ENCODE results near the gene SLC25A44. TPM values are rescaled to one million over a fixed set of nuclear protein-coding genes. Genes with fewer than 3 reads are reported as not detected.
"Not testable (repeated sequence)": the region's sequence is repeated elsewhere in the genome, so short reads cannot be mapped to it uniquely, and the experiment has no call there.

SLC25A44 gene
- total RNA-seq, 1 donor from 2014 or later = 34.3 TPM

GRCh38 chr1:156200044-156200443 is 6.1 kb downstream of the SLC25A44 start:
- intact Hi-C loops (cut with micrococcal nuclease) = no loop called here

- intact Hi-C loops (cut with micrococcal nuclease) = no loop called here
Measured at GRCh38 chr1:156203331-156203730, 9.4 kb downstream of the SLC25A44 start.

- intact Hi-C loops (cut with micrococcal nuclease) = no loop called here
Measured at GRCh38 chr1:156204686-156205085, 10.8 kb downstream of the SLC25A44 start.

- intact Hi-C loops (cut with micrococcal nuclease) = no loop called here
Measured at GRCh38 chr1:156211243-156211642, 17.3 kb downstream of the SLC25A44 start.

GRCh38 chr1:156212130-156212529 is 18.2 kb downstream of the SLC25A44 start:
- intact Hi-C loops (cut with micrococcal nuclease) = loop anchor here (1.0 kb wide), 2 partner anchors 19 to 70 kb away; partner anchors contain the start of gene SMG5

GRCh38 chr1:156212833-156213643 is 19.1 kb downstream of the SLC25A44 start, which contains the start of gene PMF1:
TSS of gene PMF1 (plus strand) at chr1:156213007. CDS start at chr1:156213016, 9 bp downstream.
- intact Hi-C loops (cut with micrococcal nuclease) = loop anchor here (1.0 kb wide), 2 partner anchors 20 to 69 kb away; partner anchors contain the start of gene SMG5

GRCh38 chr1:156213644-156213966 is 19.7 kb downstream of the SLC25A44 start:
- intact Hi-C loops (cut with micrococcal nuclease) = no loop called here

GRCh38 chr1:156214024-156214748 is 20.3 kb downstream of the SLC25A44 start:
- intact Hi-C loops (cut with micrococcal nuclease) = no loop called here

GRCh38 chr1:156216361-156217086 is 22.6 kb downstream of the SLC25A44 start:
- intact Hi-C loops (cut with micrococcal nuclease) = not testable (repeated sequence)

GRCh38 chr1:156217871-156218270 is 24.0 kb downstream of the SLC25A44 start:
- intact Hi-C loops (cut with micrococcal nuclease) = no loop called here

GRCh38 chr1:156220226-156220625 is 26.3 kb downstream of the SLC25A44 start:
- intact Hi-C loops (cut with micrococcal nuclease) = no loop called here

GRCh38 chr1:156221986-156222692 is 28.2 kb downstream of the SLC25A44 start:
- intact Hi-C loops (cut with micrococcal nuclease) = no loop called here

GRCh38 chr1:156225677-156226014 is 31.7 kb downstream of the SLC25A44 start:
- intact Hi-C loops (cut with micrococcal nuclease) = loop anchor here (1.0 to 5.0 kb wide), 4 partner anchors 33 to 135 kb away; partner anchors contain the start of gene SLC25A44

- intact Hi-C loops (cut with micrococcal nuclease) = loop anchor here (5.0 kb wide), 1 partner anchor 34 kb away; the partner anchor contains the start of gene SLC25A44
Measured at GRCh38 chr1:156226116-156226538, 32.2 kb downstream of the SLC25A44 start.

GRCh38 chr1:156226782-156227181 is 32.9 kb downstream of the SLC25A44 start:
- intact Hi-C loops (cut with micrococcal nuclease) = loop anchor here (5.0 kb wide), 1 partner anchor 34 kb away; the partner anchor contains the start of gene SLC25A44

- intact Hi-C loops (cut with micrococcal nuclease) = loop anchor here (5.0 kb wide), 1 partner anchor 36 kb away; the partner anchor contains the start of gene SLC25A44
Measured at GRCh38 chr1:156228501-156228900, 34.6 kb downstream of the SLC25A44 start.

GRCh38 chr1:156229809-156230472 is 36.0 kb downstream of the SLC25A44 start:
- intact Hi-C loops (cut with micrococcal nuclease) = loop anchor here (5.0 kb wide), 1 partner anchor 38 kb away; the partner anchor contains the start of gene SLC25A44

GRCh38 chr1:156230473-156230837 is 36.6 kb downstream of the SLC25A44 start:
- intact Hi-C loops (cut with micrococcal nuclease) = no loop called here

- intact Hi-C loops (cut with micrococcal nuclease) = no loop called here
Measured at GRCh38 chr1:156232201-156232894, 38.4 kb downstream of the SLC25A44 start.

Measured in T-helper 2 cell treated with Interferon-gamma antibody and Interleukin-4, amounts not matched to agents 100 ng/mL and 5 ng/mL, for 36 hours (primary cell).